B cell (primary cell): ENCODE measurements around the gene TTC23. TPM values are rescaled to one million over a fixed set of nuclear protein-coding genes. Genes with fewer than 3 reads are reported as not detected.

Experiments used
- ATAC-seq: fragments of 200-7000 bp; cut with Tn5 transposase; one replicate; pipeline ENCODE4 v1.10.0; 2021; ENCODE audit warnings: low read depth, mild to moderate bottlenecking, moderate number of reproducible peaks, moderate library complexity
- CTCF ChIA-PET: fragments of 350-600 bp; sonication (Branson Sonifier 250); formaldehyde crosslinking; loops from one replicate; lab custom pipeline; 2021; ENCODE audit warnings: antibody characterized with exemption, inconsistent platforms; lab: Charles Lee
- POLR2A ChIA-PET: fragments of 350-600 bp; sonication (Branson Sonifier 250); formaldehyde crosslinking; loops from one replicate; lab custom pipeline; 2021; ENCODE audit warnings: antibody characterized with exemption; lab: Charles Lee
- DNase-seq: peaks from one replicate; pipeline ENCODE4 v3.0.0; 2013
- H2AFZ ChIP-seq: 2 replicates; pipeline ENCODE4 v1.6.1; 2012; ENCODE audit warnings: mild to moderate bottlenecking, low read depth, low read length; ENCODE audit not compliant: insufficient read depth, poor library complexity, severe bottlenecking
- H3K27ac ChIP-seq, 2 donors: 1 replicate in 1 of 2; 2 replicates in 1 of 2; pipeline ENCODE4 v1.5.1; 2012 to 2013; ENCODE audit warnings: low read length in 2 of 2, mild to moderate bottlenecking in 2 of 2, moderate library complexity in 1 of 2
- H3K27me3 ChIP-seq, 4 experiments: fragments of 200-600 bp in 1 of 4; sonication (generic) in 1 of 4; replicated peaks in 1 of 4; 1 replicate in 2 of 4; 2 replicates in 2 of 4; pipeline versions ENCODE4 v1.6.1 to v1.7.0; 2013 to 2016; ENCODE audit warnings: low read length in 3 of 4, mild to moderate bottlenecking in 2 of 4, mixed read lengths in 1 of 4, moderate library complexity in 1 of 4; ENCODE audit not compliant: insufficient read depth in 4 of 4, control insufficient read depth in 3 of 4; ENCODE audit errors: control extremely low read depth in 1 of 4
- H3K36me3 ChIP-seq, 2 experiments: replicated peaks in 1 of 2; 1 replicate in 1 of 2; 2 replicates in 1 of 2; pipeline versions ENCODE4 v1.6.1 to v1.7.1; 2013; ENCODE audit warnings: low read length in 1 of 2; ENCODE audit not compliant: insufficient read depth in 2 of 2, control insufficient read depth in 1 of 2; ENCODE audit errors: control extremely low read depth in 1 of 2, extremely low read depth in 1 of 2
- H3K4me1 ChIP-seq, 2 donors: fragments of 200-600 bp in 1 of 2; sonication (generic) in 1 of 2; 1 replicate in 1 of 2; 2 replicates in 1 of 2; pipeline versions ENCODE4 v1.5.1 to v1.6.1; 2013 to 2017; ENCODE audit warnings: low read length in 2 of 2; ENCODE audit not compliant: control insufficient read depth in 2 of 2, insufficient read depth in 2 of 2
- H3K4me2 ChIP-seq: replicated peaks from 2 replicates; pipeline ENCODE3; 2012; ENCODE audit warnings: mild to moderate bottlenecking, low read depth, low read length; ENCODE audit not compliant: poor library complexity, severe bottlenecking
- H3K4me3 ChIP-seq, 5 experiments: fragments of 200-600 bp in 1 of 5; sonication (generic) in 1 of 5; 1 replicate in 3 of 5; 2 replicates in 2 of 5; pipeline versions ENCODE4 v1.5.1 to v1.7.0; 2011 to 2016; ENCODE audit warnings: low read length in 4 of 5, mild to moderate bottlenecking in 4 of 5, low read depth in 2 of 5, control low read depth in 1 of 5, moderate library complexity in 1 of 5; ENCODE audit not compliant: insufficient read depth in 1 of 5; ENCODE audit errors: control extremely low read depth in 1 of 5, extremely low read depth in 1 of 5
- H3K79me2 ChIP-seq: fragments of 200-600 bp; sonication (generic); one replicate; pipeline ENCODE4 v1.6.0; 2016; ENCODE audit warnings: low read length; ENCODE audit not compliant: control insufficient read depth, insufficient read depth
- H3K9ac ChIP-seq: fragments of 200-600 bp; sonication (generic); 2 replicates; pipeline ENCODE4 v1.6.1; 2017; ENCODE audit warnings: mild to moderate bottlenecking, low read length, moderate library complexity
- H3K9me3 ChIP-seq, 3 donors: one replicate each; pipeline versions ENCODE4 v1.6.1 to v1.7.1; 2013; ENCODE audit warnings: low read length in 2 of 3; ENCODE audit not compliant: control insufficient read depth in 2 of 3, insufficient read depth in 1 of 3; ENCODE audit errors: control extremely low read depth in 1 of 3
- H4K20me1 ChIP-seq: 2 replicates; pipeline ENCODE4 v1.6.0; 2012; ENCODE audit warnings: mild to moderate bottlenecking, low read length; ENCODE audit not compliant: insufficient read depth, control insufficient read depth, poor library complexity, severe bottlenecking
- H3K27ac Mint-ChIP-seq: one replicate; pipeline ENCODE4 v1.8.0; 2021; ENCODE audit warnings: mixed read lengths
- H3K27me3 Mint-ChIP-seq: one replicate; pipeline ENCODE4 v1.8.0; 2021; ENCODE audit warnings: mixed read lengths
- H3K4me1 Mint-ChIP-seq: one replicate; pipeline ENCODE4 v1.8.0; 2021; ENCODE audit warnings: mixed read lengths
- H3K4me3 Mint-ChIP-seq: one replicate; pipeline ENCODE4 v1.8.0; 2021; ENCODE audit warnings: mixed read lengths
- H3K9me3 Mint-ChIP-seq: one replicate; pipeline ENCODE4 v1.8.0; 2022; ENCODE audit warnings: mixed read lengths; ENCODE audit not compliant: insufficient read depth
- EZH2 ChIP-seq: IDR thresholded peaks from 2 replicates; pipeline ENCODE4 v1.6.1; 2012; ENCODE audit warnings: borderline replicate concordance, low read depth, mild to moderate bottlenecking, moderate library complexity, low read length; ENCODE audit not compliant: insufficient read depth, poor library complexity, severe bottlenecking
- WGBS: methylation state at CpG from one replicate; pipeline ENCODE4 v1.1.5; 2013; ENCODE audit warnings: missing lambda C conversion rate; ENCODE audit not compliant: insufficient coverage; 5-methylcytosine and 5-hydroxymethylcytosine counted together
- intact Hi-C: fragments of 100-400 bp; cut with micrococcal nuclease; formaldehyde crosslinking; loops from one replicate; pipeline ENCODE4 v1.10.0; 2022
- polyA plus RNA-seq: library from polyadenylated mRNA; depleted of rRNA; stranded (reverse); fragments of >200 nt; gene quantifications from 2 replicates; pipeline ENCODE4 v1.2.3, GENCODE V29; 2012
- total RNA-seq, 2 donors: library from RNA; stranded (reverse); fragments of 120-200 nt in 1 of 2; gene quantifications; 1 replicate in 1 of 2; 2 replicates in 1 of 2; pipeline versions ENCODE4 v1.2.3 to v1.2.4, GENCODE V29; 2013 to 2022
- TF ChIP-seq, protein P1 (sequence below): fragments of 200-600 bp; IDR thresholded peaks from one replicate; pipeline ENCODE4 v1.8.0; 2022; ENCODE audit warnings: antibody characterized with exemption, mild to moderate bottlenecking

TTC23 gene
- total and polyA plus RNA-seq, 2 donors (not counting 1 experiment from before 2014, with no cell fraction given), result 0.15 to 1.9 TPM

DNA sequence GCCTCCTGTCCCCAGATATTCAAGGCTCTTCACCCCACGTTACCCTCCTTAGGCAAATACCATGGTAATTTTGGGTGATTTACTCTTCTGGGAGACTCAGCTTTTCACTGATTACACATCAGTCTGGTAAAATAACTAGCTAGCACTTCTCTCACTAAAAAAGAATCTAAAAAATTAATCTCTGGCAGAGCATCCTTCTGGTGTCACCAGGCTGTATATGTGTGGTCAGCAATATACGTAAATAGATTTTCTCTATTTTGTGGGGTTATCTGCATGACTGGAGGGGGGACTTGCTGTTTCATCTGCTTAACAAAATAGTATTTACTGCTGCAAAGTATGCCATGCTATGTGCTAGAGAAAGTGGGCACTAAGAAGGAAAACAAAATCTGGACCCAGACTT lies 47.0 kb upstream of the TTC23 start:
- no peak overlapping the region for H3K4me3 Mint-ChIP-seq
- no CpG with 5 or more reads among the region's 2 CpGs for WGBS
- H3K9me3 Mint-ChIP-seq, result peaks cover 4% of the 10 kb centered on the region
- H3K4me1 Mint-ChIP-seq, result peaks cover 24% of the 10 kb centered on the region
- Histone ChIP-seq H3K79me2 (no peaks in the 10 kb centered on the region), H3K27ac (no peak overlapping the region), H4K20me1 (no peaks in the 10 kb centered on the region), H3K4me1 (no peaks in the 10 kb centered on the region), H3K9ac (no peak overlapping the region), H2AFZ (no peak overlapping the region), H3K9me3 (peaks cover 0 to 3% (median 0%) of the 10 kb centered on the region in 3 donors), H3K4me3 (no peak overlapping the region), H3K36me3 (peaks cover 5 to 6% of the 10 kb centered on the region in 2 experiments), H3K27me3 (no peaks in the 10 kb centered on the region), H3K4me2 (no peak overlapping the region)
- no peak for TF ChIP-seq EZH2
- no peak overlapping the region for H3K27ac Mint-ChIP-seq
- ATAC-seq (no peak), DNase-seq (no peak)
- H3K27me3 Mint-ChIP-seq, result no peaks in the 10 kb centered on the region
- ChIA-PET CTCF (interaction anchor here (0.9 to 1.6 kb wide), 6 partner anchors 9 to 460 kb away, joined by 4 to 8 read pairs (median 5); no protein-coding TSS in a partner anchor), POLR2A (no interaction called here)
- intact Hi-C loops, result no loop called here

DNA sequence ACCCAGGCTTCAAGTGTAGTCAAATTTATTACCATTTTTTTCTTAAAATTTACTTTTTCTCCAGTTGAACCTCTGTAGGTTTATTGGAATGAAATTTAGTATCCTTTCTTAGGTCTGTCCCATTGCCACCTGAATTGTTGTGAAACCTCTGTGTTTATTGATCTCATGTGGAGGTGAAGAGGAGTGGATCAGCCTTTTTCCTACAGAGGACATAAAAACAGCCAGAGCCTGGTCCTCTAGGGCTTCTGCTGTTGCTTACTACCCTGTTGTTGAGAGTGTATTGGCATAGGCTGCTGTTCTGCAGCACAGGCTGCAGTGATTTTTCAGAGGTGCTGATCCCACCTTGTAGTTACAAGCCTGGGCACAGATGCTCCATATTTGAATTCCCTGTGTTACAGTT lies 46.5 kb upstream of the TTC23 start:
- H3K27me3 Mint-ChIP-seq, result no peaks in the 10 kb centered on the region
- peaks cover 5 to 6% of the 10 kb centered on the region in 2 experiments for H3K36me3 ChIP-seq
- TF ChIP-seq EZH2, result no peak
- TF ChIP-seq, protein P1, sequence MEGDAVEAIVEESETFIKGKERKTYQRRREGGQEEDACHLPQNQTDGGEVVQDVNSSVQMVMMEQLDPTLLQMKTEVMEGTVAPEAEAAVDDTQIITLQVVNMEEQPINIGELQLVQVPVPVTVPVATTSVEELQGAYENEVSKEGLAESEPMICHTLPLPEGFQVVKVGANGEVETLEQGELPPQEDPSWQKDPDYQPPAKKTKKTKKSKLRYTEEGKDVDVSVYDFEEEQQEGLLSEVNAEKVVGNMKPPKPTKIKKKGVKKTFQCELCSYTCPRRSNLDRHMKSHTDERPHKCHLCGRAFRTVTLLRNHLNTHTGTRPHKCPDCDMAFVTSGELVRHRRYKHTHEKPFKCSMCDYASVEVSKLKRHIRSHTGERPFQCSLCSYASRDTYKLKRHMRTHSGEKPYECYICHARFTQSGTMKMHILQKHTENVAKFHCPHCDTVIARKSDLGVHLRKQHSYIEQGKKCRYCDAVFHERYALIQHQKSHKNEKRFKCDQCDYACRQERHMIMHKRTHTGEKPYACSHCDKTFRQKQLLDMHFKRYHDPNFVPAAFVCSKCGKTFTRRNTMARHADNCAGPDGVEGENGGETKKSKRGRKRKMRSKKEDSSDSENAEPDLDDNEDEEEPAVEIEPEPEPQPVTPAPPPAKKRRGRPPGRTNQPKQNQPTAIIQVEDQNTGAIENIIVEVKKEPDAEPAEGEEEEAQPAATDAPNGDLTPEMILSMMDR, result no peak
- CTCF ChIA-PET, result interaction anchor here (1.0 to 1.6 kb wide), 4 partner anchors 9 to 460 kb away, joined by 4 to 8 read pairs (median 5); no protein-coding TSS in a partner anchor
- H3K4me2 ChIP-seq, result no peak overlapping the region
- ATAC-seq, result no peak
- H3K27me3 ChIP-seq, result no peaks in the 10 kb centered on the region
- peaks cover 24% of the 10 kb centered on the region for H3K4me1 Mint-ChIP-seq
- no peaks in the 10 kb centered on the region for H4K20me1 ChIP-seq
- H3K27ac ChIP-seq, result no peak overlapping the region
- H3K4me3 Mint-ChIP-seq, result no peak overlapping the region
- H2AFZ ChIP-seq, result no peak overlapping the region
- no peak overlapping the region for H3K9ac ChIP-seq
- POLR2A ChIA-PET, result no interaction called here
- no peak overlapping the region for H3K4me3 ChIP-seq
- DNase-seq, result no peak
- H3K9me3 Mint-ChIP-seq, result peaks cover 4% of the 10 kb centered on the region
- H3K27ac Mint-ChIP-seq, result peak overlapping the region; percentile 51
- H3K9me3 ChIP-seq, result peaks cover 0 to 3% (median 0%) of the 10 kb centered on the region in 3 donors
- intact Hi-C loops, result no loop called here
- no peaks in the 10 kb centered on the region for H3K79me2 ChIP-seq
- no peaks in the 10 kb centered on the region for H3K4me1 ChIP-seq
